ENCODE data around the gene RIPPLY3.
"Not testable (repeated sequence)": the region's sequence is repeated elsewhere in the genome, so short reads cannot be mapped to it uniquely, and the experiment has no call there.

Gene RIPPLY3

GRCh38 chr21:37017951-37018679 lies 11.6 kb downstream of the RIPPLY3 start:
- ChIA-PET POLR2A (ENCODE audit: low non-redundant PET) (interaction anchor here (0.5 kb wide), 1 partner anchor 53 kb away, joined by 6 read pairs; no protein-coding TSS in a partner anchor), CTCF (interaction anchor here (0.6 kb wide), 1 partner anchor 388 kb away, joined by 5 read pairs; no protein-coding TSS in a partner anchor)
- no peak for DNase-seq (ENCODE audit: low spot score)
- H3K27ac ChIP-seq = no peak overlapping the region
- no peak for TF ChIP-seq CTCF (conservative IDR thresholded peaks at IDR 0.05; ENCODE audit: low read depth)

GRCh38 chr21:37026499-37026898 lies 20.0 kb downstream of the RIPPLY3 start:
- H3K27ac ChIP-seq = no peak overlapping the region
- ChIA-PET CTCF (interaction anchor here (0.7 to 1.2 kb wide), 3 partner anchors 50 to 1397 kb away, joined by 3 to 5 read pairs (median 4); no protein-coding TSS in a partner anchor), POLR2A (ENCODE audit: low non-redundant PET) (no interaction called here)
- DNase-seq (ENCODE audit: low spot score) = no peak
- no peak for TF ChIP-seq CTCF (conservative IDR thresholded peaks at IDR 0.05; ENCODE audit: low read depth)

- TF ChIP-seq CTCF (conservative IDR thresholded peaks at IDR 0.05; ENCODE audit: low read depth) = no peak
- DNase-seq (ENCODE audit: low spot score) = no peak
- POLR2A ChIA-PET (ENCODE audit: low non-redundant PET) = no interaction called here
- CTCF ChIA-PET = no interaction called here
- H3K27ac ChIP-seq = no peak overlapping the region
Observed at GRCh38 chr21:37028570-37028969, 22.1 kb downstream of the RIPPLY3 start.

- POLR2A ChIA-PET (ENCODE audit: low non-redundant PET) = no interaction called here
- DNase-seq (ENCODE audit: low spot score) = no peak
- TF ChIP-seq CTCF (conservative IDR thresholded peaks at IDR 0.05; ENCODE audit: low read depth) = no peak
- CTCF ChIA-PET = no interaction called here
- H3K27ac ChIP-seq = no peak overlapping the region
Observed at GRCh38 chr21:37030864-37031263, 24.4 kb downstream of the RIPPLY3 start.

- H3K27ac ChIP-seq = no peak overlapping the region
- no peak for DNase-seq (ENCODE audit: low spot score)
- CTCF ChIA-PET = no interaction called here
- POLR2A ChIA-PET (ENCODE audit: low non-redundant PET) = no interaction called here
- no peak for TF ChIP-seq CTCF (conservative IDR thresholded peaks at IDR 0.05; ENCODE audit: low read depth)
Observed at GRCh38 chr21:37032293-37032692, 25.8 kb downstream of the RIPPLY3 start.

GRCh38 chr21:37032877-37033471 lies 26.5 kb downstream of the RIPPLY3 start:
- CTCF ChIA-PET = no interaction called here
- H3K27ac ChIP-seq = no peak overlapping the region
- TF ChIP-seq CTCF (conservative IDR thresholded peaks at IDR 0.05; ENCODE audit: low read depth) = no peak
- POLR2A ChIA-PET (ENCODE audit: low non-redundant PET) = no interaction called here
- DNase-seq (ENCODE audit: low spot score) = peak; percentile 55

- CTCF ChIA-PET; H3K27ac ChIP-seq; DNase-seq (ENCODE audit: low spot score); POLR2A ChIA-PET (ENCODE audit: low non-redundant PET): not testable (repeated sequence)
Observed at GRCh38 chr21:37034394-37034793, 27.9 kb downstream of the RIPPLY3 start.

Measured in RWPE1 (cell line).